AG09319 (cell line): ENCODE data around the gene ARMH2.
"Not testable (repeated sequence)": the region's sequence is repeated elsewhere in the genome, so short reads cannot be mapped to it uniquely, and the experiment has no call there.

ENCODE experiments used
- DNase-seq: peaks from one replicate; pipeline ENCODE4 v3.0.0-alpha.2; 2010; ENCODE audit warnings: low read depth; ENCODE audit errors: extremely low read depth
- TF ChIP-seq, protein P1 (sequence below): IDR thresholded peaks from 2 replicates; pipeline ENCODE4 v1.5.1; 2011; ENCODE audit warnings: low read depth, mild to moderate bottlenecking, inconsistent platforms, low read length, moderate library complexity

The ARMH2 gene

DNA sequence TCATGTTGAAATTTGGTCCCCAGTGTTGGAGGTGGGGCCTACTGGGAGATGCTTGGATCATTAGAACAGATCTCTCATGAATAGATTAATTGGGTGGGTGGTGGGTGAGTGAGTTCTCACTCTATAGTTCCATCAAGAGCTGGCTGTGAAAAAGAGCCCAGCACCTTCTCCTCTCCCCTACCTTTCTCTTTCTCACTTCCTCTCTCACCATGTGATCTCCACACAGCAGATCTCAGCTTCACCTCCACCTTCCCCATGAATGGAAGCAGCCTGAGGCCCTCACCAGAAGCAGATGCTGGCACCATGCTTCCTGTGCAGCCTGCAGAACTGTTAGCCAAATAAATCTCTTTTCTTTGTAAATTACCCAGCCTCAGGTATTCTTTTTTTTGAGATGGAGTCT, 36.9 kb downstream of the ARMH2 start:
- TF ChIP-seq, protein P1, sequence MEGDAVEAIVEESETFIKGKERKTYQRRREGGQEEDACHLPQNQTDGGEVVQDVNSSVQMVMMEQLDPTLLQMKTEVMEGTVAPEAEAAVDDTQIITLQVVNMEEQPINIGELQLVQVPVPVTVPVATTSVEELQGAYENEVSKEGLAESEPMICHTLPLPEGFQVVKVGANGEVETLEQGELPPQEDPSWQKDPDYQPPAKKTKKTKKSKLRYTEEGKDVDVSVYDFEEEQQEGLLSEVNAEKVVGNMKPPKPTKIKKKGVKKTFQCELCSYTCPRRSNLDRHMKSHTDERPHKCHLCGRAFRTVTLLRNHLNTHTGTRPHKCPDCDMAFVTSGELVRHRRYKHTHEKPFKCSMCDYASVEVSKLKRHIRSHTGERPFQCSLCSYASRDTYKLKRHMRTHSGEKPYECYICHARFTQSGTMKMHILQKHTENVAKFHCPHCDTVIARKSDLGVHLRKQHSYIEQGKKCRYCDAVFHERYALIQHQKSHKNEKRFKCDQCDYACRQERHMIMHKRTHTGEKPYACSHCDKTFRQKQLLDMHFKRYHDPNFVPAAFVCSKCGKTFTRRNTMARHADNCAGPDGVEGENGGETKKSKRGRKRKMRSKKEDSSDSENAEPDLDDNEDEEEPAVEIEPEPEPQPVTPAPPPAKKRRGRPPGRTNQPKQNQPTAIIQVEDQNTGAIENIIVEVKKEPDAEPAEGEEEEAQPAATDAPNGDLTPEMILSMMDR, result no peak
- no peak for DNase-seq

DNA sequence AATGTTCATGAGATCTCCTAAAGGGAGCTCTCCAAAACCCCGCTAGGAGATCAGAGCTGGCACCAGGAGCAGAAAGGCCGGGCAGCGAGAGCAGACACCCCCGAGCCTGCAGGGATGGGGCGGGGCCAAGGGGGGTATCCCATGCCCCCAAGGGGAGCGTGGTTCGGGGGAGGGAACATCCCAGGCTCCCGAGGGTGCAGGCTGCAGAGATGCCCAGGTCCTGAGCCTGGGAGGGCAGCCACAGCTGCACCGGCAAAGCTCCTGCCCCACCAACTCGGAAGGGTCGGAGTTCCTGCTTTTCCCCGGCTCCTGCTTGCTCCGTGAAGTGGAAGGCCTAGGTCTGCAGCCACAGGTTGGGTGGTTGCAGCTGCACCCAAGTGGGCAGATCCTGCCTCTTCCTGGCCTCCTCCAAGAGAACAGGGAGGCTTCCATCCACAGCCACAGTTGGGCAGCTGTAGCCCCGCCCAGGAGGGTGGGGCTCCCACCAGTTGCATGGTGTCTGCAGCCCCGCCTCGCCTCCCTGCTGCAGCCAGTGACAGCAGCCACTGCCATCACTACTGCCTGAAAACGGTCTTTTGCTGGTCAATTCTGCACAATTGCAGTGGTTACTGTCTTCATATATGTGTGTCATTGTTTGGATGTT, 37.4 kb downstream of the ARMH2 start:
- TF ChIP-seq, protein P1, result no peak
- DNase-seq, result no peak

DNA sequence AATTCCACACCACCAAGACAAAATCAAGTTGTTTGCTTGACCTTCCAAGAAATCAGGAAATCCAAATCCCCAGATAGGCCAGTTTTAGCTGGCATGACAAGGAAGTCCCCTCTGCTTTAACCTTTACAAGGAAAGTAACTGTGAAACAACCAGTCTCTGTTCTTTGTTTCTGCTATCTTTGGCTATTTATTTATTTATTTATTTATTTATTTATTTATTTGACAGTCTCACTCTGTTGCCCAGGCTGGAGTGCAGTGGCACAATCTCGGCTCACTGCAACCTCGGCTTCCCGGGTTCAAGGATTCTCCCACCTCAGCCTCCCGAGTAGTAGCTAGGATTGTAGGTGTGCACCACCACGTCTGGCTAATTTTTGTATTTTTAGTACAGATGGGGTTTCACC, 38.5 kb downstream of the ARMH2 start:
- DNase-seq, result no peak
- TF ChIP-seq, protein P1, result no peak

DNA sequence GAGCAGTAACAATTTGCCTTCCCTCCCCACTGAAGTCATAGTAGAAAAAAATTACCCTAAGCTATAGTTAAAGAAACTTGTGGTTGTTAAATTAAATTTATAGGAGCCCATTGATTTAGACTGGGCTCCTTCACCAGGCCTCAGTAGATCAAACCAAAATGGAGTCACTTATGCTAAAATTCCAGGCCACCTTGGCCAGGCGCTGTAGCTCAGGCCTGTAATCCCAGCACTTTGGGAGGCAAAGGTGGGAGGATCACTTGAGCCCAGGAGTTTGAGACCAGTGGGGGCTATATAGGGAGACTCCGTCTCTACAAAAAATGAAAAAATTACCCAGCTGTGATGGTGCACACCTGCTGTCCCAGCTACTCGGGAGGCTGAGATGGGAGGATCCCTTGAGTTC, 39.0 kb downstream of the ARMH2 start:
- no peak for DNase-seq
- TF ChIP-seq, protein P1, result no peak

DNA sequence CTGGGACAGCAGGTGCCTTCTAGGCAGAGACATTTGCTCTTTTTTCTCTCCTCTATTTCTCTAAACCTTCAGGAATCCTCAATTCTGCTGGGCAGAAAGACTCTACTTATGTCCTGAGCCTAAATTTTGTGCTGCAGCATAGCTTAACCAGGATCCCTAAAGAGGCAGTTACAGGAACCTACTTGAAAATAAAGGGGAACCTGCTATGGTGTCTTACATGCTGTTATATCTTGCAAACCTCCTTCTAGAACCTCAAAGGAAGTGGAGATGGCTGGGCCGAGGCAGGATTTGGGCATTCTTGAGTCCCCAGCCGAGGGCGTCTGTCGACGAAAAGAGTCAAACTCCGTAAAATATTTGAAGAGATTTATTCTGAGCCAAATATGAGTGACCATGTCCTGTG, 41.1 kb downstream of the ARMH2 start:
- DNase-seq, result no peak
- TF ChIP-seq, protein P1, result no peak

DNA sequence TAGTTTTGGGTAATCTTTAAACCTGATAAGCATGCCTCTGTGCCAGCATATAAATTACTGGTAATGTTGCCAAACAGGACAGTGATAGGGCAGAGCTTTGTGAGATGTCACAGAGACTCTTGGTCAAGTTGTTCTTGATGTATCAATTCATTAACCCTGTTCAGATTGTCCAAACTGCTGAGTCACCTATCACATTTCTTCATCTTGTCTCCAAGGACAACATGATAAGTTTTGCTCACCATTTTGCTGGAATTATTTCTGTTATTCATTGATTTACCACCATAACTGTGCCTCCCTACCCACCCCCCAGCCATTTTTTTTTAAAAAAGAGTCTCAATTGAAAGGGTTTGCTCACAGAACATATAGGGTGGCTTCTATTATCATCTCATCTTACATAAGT, 43.4 kb downstream of the ARMH2 start:
- TF ChIP-seq, protein P1, result no peak
- no peak for DNase-seq

DNA sequence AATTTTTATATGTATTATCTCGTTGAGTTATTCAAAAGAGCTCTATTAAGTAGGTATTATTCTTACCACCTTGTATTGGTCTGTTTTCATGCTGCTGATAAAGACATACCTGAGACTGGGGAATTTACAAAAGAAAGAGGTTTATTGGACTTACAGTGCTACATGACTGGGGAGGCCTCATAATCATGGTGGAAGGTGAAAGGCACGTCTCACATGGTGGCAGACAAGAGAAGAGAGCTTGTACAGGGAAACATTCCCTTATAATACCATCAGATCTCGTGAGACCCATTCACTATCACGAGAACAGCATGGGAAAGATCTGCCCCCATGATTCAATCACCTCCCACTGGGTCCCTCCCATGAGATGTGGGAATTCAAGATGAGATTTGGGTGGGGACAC, 44.3 kb downstream of the ARMH2 start:
- DNase-seq, result not testable (repeated sequence)

DNA sequence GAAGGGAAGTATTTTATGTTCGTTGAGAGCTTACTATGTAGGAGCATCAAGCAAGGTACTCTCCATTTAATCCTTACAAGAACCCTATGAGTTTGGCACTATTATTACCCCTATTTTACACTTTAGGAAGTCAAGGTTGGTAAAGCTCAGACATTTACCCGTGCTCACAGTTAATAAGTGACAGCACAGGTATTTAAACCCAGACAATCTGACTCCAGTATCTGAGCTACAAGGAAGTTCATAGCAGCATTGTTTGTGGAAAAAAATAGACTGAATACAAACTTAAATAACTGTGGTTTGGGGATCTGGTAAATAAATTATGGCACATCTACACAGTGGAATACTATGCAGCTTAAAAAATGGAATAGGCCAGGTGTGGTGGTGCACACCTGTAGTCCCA, 45.2 kb downstream of the ARMH2 start:
- TF ChIP-seq, protein P1, result no peak
- no peak for DNase-seq
